HG03135 (cell line): Measurements from ENCODE around the gene SF3B4.
"Not testable (repeated sequence)": the region's sequence is repeated elsewhere in the genome, so short reads cannot be mapped to it uniquely, and the experiment has no call there.

Source experiments
- ATAC-seq: cut with Tn5 transposase; IDR thresholded peaks from one replicate; pipeline ENCODE4 v1.9.1; 2021; ENCODE audit warnings: mild to moderate bottlenecking, moderate library complexity; ENCODE audit not compliant: unreplicated experiment

Gene SF3B4

GRCh38 chr1:149927563-149928400, at the start of gene SF3B4:
TSS of gene SF3B4 (minus strand) at chr1:149927803. CDS start at chr1:149927759, 44 bp downstream.
- ATAC-seq, result peak; percentile 97

GRCh38 chr1:149977345-149977744, 49.7 kb upstream of the SF3B4 start:
- ATAC-seq, result no peak

- ATAC-seq, result no peak
Measured at GRCh38 chr1:149972547-149972946, 44.9 kb upstream of the SF3B4 start.

GRCh38 chr1:149967646-149968045, 40.0 kb upstream of the SF3B4 start:
- no peak for ATAC-seq

- ATAC-seq, result no peak
Measured at GRCh38 chr1:149967041-149967440, 39.4 kb upstream of the SF3B4 start.

GRCh38 chr1:149966405-149966804, 38.8 kb upstream of the SF3B4 start:
- ATAC-seq, result no peak

- ATAC-seq, result no peak
Measured at GRCh38 chr1:149965440-149965839, 37.8 kb upstream of the SF3B4 start.

- no peak for ATAC-seq
Measured at GRCh38 chr1:149963358-149963757, 35.8 kb upstream of the SF3B4 start.

- no peak for ATAC-seq
Measured at GRCh38 chr1:149962736-149963135, 35.1 kb upstream of the SF3B4 start.

- ATAC-seq, result no peak
Measured at GRCh38 chr1:149962039-149962647, 34.5 kb upstream of the SF3B4 start.

- not testable (repeated sequence) for ATAC-seq
Measured at GRCh38 chr1:149957548-149957947, 29.9 kb upstream of the SF3B4 start.

GRCh38 chr1:149949911-149950310, 22.3 kb upstream of the SF3B4 start:
- no peak for ATAC-seq

GRCh38 chr1:149945206-149945605, 17.6 kb upstream of the SF3B4 start:
- ATAC-seq, result no peak

- ATAC-seq, result no peak
Measured at GRCh38 chr1:149942885-149943284, 15.3 kb upstream of the SF3B4 start.

GRCh38 chr1:149942207-149942606, 14.6 kb upstream of the SF3B4 start:
- ATAC-seq, result no peak

GRCh38 chr1:149940427-149940826, 12.8 kb upstream of the SF3B4 start:
- no peak for ATAC-seq

GRCh38 chr1:149938668-149939003, 11.0 kb upstream of the SF3B4 start:
- ATAC-seq, result not testable (repeated sequence)

- ATAC-seq, result no peak
Measured at GRCh38 chr1:149937759-149938158, 10.2 kb upstream of the SF3B4 start.

GRCh38 chr1:149936992-149937705, 9.5 kb upstream of the SF3B4 start:
- no peak for ATAC-seq

- ATAC-seq, result no peak
Measured at GRCh38 chr1:149936170-149936991, 8.8 kb upstream of the SF3B4 start, which contains the start of gene MTMR11. TSS of gene MTMR11 (minus strand) at chr1:149936879. CDS start at chr1:149936647, 232 bp downstream.

GRCh38 chr1:149934356-149934755, 6.8 kb upstream of the SF3B4 start:
- ATAC-seq, result no peak
